Thoracic aorta (tissue), 2 donors: ENCODE data around the gene SLC4A2. TPM values are rescaled to one million over a fixed set of nuclear protein-coding genes. Genes with fewer than 3 reads are reported as not detected.
"Not testable (repeated sequence)": the region's sequence is repeated elsewhere in the genome, so short reads cannot be mapped to it uniquely, and the experiment has no call there.

Experiments used
- ATAC-seq: fragments of 150-250 bp; one replicate; pipeline ENCODE4 v1.8.0; 2017; ENCODE audit warnings: low read depth; ENCODE audit not compliant: insufficient number of reproducible peaks, low FRiP score
- DNase-seq: peaks from one replicate; pipeline ENCODE4 v3.0.0-alpha.2; 2020; ENCODE audit warnings: low spot score
- H3K27ac ChIP-seq, 2 donors: fragments of 200-600 bp; sonication (generic); 1 replicate in 1 of 2; 2 replicates in 1 of 2; pipeline ENCODE4 v1.5.1; 2016; ENCODE audit warnings: mild to moderate bottlenecking in 2 of 2, moderate library complexity in 2 of 2
- H3K27me3 ChIP-seq: fragments of 200-600 bp; sonication (generic); replicated peaks from 2 replicates; pipeline ENCODE4 v1.6.0; 2016; ENCODE audit warnings: mild to moderate bottlenecking; ENCODE audit not compliant: insufficient read depth
- H3K36me3 ChIP-seq: fragments of 200-600 bp; sonication (generic); one replicate; pipeline ENCODE4 v1.5.1; 2016
- H3K4me1 ChIP-seq, 2 donors: fragments of 200-600 bp; sonication (generic); 1 replicate in 1 of 2; 2 replicates in 1 of 2; pipeline versions ENCODE4 v1.5.1 to v1.6.0; 2016; ENCODE audit warnings: low read depth in 2 of 2, mild to moderate bottlenecking in 1 of 2; ENCODE audit not compliant: control insufficient read depth in 1 of 2
- H3K4me3 ChIP-seq: fragments of 200-600 bp; sonication (generic); 2 replicates; pipeline ENCODE4 v1.5.1; 2016; ENCODE audit warnings: mild to moderate bottlenecking
- H3K9me3 ChIP-seq: fragments of 200-600 bp; sonication (generic); 2 replicates; pipeline ENCODE4 v1.5.1; 2016
- total RNA-seq, 2 donors: library from RNA; depleted of rRNA; stranded (reverse); fragments of >200 nt; gene quantifications; one replicate each; pipeline versions ENCODE4 v1.1.0 to v1.2.3, GENCODE V29; 2016
- TF ChIP-seq, protein P1 (sequence below): fragments of 200-600 bp; sonication (generic); IDR thresholded peaks from one replicate; pipeline ENCODE4 v1.5.1; 2019; ENCODE audit warnings: antibody characterized with exemption

The SLC4A2 gene
- total RNA-seq, 2 donors from 2014 or later = 89.1 to 119 TPM

DNA sequence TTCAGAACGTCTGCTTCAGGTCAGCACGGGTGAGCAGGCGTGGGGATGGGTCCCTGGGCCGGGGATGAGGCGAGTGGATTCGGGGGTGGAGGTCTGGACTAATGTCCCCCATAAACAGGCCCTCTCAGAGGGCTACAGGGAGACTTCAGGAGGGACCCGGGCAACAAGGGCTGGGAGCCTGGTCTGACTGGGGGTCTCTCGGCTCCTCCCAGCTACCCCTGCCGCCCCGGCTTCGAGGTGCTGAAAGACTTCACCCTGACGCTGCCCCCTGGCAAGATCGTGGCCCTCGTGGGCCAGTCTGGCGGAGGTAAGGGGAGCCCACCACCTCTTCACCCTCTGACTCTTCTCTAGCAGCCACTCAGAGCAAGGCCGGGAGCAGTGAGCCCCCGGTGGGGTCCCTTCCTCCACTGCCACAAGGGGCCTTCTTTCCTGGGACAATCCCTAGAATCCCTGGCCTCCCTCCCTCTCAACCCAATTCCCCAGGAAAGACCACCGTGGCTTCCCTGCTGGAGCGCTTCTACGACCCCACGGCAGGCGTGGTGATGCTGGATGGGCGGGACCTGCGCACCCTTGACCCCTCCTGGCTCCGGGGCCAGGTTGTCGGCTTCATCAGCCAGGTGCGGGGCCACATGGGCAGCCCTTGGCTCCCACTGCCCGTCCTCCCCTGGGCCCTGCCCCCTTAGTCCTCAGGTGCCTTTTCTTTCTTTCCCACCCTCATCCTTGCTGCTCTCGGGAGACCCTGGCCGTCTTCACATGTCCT is 18.6 kb upstream of the SLC4A2 start:
- H3K27ac ChIP-seq = no peak overlapping the region
- peaks cover 22% of the 10 kb centered on the region for H3K36me3 ChIP-seq
- no peaks in the 10 kb centered on the region for H3K27me3 ChIP-seq
- ATAC-seq (no peak), DNase-seq (no peak)
- H3K4me3 ChIP-seq = no peak overlapping the region
- H3K4me1 ChIP-seq = peaks cover 11 to 12% of the 10 kb centered on the region in 2 donors
- TF ChIP-seq, protein P1, sequence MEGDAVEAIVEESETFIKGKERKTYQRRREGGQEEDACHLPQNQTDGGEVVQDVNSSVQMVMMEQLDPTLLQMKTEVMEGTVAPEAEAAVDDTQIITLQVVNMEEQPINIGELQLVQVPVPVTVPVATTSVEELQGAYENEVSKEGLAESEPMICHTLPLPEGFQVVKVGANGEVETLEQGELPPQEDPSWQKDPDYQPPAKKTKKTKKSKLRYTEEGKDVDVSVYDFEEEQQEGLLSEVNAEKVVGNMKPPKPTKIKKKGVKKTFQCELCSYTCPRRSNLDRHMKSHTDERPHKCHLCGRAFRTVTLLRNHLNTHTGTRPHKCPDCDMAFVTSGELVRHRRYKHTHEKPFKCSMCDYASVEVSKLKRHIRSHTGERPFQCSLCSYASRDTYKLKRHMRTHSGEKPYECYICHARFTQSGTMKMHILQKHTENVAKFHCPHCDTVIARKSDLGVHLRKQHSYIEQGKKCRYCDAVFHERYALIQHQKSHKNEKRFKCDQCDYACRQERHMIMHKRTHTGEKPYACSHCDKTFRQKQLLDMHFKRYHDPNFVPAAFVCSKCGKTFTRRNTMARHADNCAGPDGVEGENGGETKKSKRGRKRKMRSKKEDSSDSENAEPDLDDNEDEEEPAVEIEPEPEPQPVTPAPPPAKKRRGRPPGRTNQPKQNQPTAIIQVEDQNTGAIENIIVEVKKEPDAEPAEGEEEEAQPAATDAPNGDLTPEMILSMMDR = no peak
- no peaks in the 10 kb centered on the region for H3K9me3 ChIP-seq

DNA sequence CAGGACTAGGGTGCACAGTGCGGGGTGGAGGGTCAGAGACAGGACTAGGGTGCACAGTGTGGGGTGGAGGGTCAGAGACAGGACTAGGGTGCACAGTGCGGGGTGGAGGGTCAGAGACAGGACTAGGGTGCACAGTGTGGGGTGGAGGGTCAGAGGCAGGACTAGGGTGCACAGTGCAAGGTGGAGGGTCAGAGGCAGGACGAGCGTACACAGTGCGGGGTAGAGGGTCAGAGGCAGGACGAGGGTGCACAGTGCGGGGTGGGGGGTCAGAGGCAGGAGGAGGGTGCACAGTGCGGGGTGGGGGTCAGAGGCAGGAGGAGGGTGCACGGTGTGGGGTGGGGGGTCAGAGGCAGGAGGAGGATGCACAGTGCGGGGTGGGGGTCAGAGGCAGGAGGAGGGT is 15.9 kb upstream of the SLC4A2 start:
- H3K27me3 ChIP-seq, H3K4me3 ChIP-seq, DNase-seq, ATAC-seq, H3K36me3 ChIP-seq, H3K27ac ChIP-seq, H3K9me3 ChIP-seq: not testable (repeated sequence)
- peaks cover 10% of the 10 kb centered on the region in 2 donors for H3K4me1 ChIP-seq

DNA sequence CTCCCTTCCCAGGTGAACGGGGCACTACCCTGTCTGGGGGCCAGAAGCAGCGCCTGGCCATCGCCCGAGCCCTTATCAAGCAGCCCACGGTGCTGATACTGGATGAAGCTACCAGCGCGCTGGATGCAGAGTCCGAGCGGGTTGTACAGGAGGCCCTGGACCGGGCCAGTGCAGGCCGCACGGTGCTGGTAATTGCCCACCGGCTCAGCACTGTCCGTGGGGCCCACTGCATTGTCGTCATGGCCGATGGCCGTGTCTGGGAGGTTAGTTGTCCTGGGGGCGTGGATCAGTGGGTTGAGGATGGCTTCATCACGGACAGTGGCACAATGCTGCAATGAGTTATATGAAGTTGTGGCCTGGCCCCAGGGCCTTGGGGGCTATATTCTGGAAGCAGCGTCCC is 15.4 kb upstream of the SLC4A2 start:
- Histone ChIP-seq H3K4me3 (no peak overlapping the region), H3K4me1 (peaks cover 5% of the 10 kb centered on the region in 2 donors), H3K9me3 (no peaks in the 10 kb centered on the region), H3K27me3 (no peaks in the 10 kb centered on the region), H3K36me3 (peaks cover 9% of the 10 kb centered on the region), H3K27ac (no peak overlapping the region)
- TF ChIP-seq, protein P1 = no peak
- ATAC-seq (no peak), DNase-seq (no peak)

DNA sequence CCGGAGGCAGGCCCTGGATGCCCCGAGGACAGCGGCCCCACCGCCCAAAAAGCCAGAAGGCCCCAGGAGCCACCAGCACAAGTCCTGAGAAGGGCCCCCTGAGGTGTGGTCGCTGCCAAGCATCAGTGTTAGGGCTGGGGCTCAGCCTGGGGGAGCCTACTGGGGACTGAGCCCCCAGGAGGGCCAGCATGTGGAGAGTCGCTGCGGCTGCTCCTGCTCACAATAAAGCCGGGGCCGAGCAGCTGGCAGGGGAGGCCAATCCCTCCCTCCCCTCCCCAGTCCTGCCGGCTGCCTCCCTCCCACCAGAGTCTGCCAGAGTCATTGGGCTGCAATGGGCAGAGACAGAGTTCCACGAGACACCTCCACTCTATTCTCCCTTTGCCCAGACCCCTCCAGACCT is 14.1 kb upstream of the SLC4A2 start:
- H3K36me3 ChIP-seq = peaks cover 9% of the 10 kb centered on the region
- H3K4me1 ChIP-seq = no peaks in the 10 kb centered on the region
- ATAC-seq (no peak), DNase-seq (no peak)
- no peaks in the 10 kb centered on the region for H3K9me3 ChIP-seq
- no peak overlapping the region for H3K27ac ChIP-seq
- TF ChIP-seq, protein P1 = no peak
- H3K27me3 ChIP-seq = no peaks in the 10 kb centered on the region
- no peak overlapping the region for H3K4me3 ChIP-seq

DNA sequence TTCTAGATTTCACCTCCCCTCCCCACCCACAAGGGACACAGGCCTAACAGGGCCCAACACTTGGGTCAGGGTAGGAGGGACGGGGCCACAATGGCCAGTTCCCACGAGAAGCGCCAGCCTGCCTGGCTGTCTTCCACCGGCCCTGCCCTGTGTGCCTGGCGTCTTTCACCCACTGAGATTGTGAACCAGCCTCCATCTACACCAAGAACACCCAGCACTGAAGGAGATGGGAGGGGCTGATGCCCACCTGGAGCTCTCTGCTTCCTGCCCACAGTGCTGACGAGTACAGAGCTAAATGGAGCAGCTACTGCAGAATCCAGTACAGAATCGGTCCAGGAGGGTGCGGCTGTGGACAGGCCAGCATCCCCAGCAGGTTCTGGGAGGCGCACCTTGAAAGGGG is 13.4 kb upstream of the SLC4A2 start:
- H3K4me1 ChIP-seq = peaks cover 0 to 2% of the 10 kb centered on the region in 2 donors
- ATAC-seq = no peak
- peaks cover 9% of the 10 kb centered on the region for H3K36me3 ChIP-seq
- no peak overlapping the region for H3K27ac ChIP-seq
- H3K27me3 ChIP-seq = no peaks in the 10 kb centered on the region
- TF ChIP-seq, protein P1 = no peak
- no peak overlapping the region for H3K4me3 ChIP-seq
- no peaks in the 10 kb centered on the region for H3K9me3 ChIP-seq
- DNase-seq = no peak
